Coronary artery (tissue), 2 donors: Measurements from ENCODE around the gene TMCC3.
A peak's percentile ranks its signal among the peaks of the same experiment; 100 is the strongest.

Experiments
- DNase-seq: peaks from one replicate; pipeline ENCODE4 v3.0.0-alpha.2; 2017; ENCODE audit warnings: low spot score
- H3K27ac ChIP-seq, 2 donors: fragments of 200-600 bp; sonication (generic); one replicate each; pipeline ENCODE4 v1.5.1; 2016 to 2019
- H3K4me3 ChIP-seq: fragments of 200-600 bp; sonication (generic); 2 replicates; pipeline ENCODE4 v1.5.1; 2016; ENCODE audit warnings: mild to moderate bottlenecking, moderate library complexity
- TF ChIP-seq, protein P1 (sequence below): fragments of 200-600 bp; sonication (generic); IDR thresholded peaks from one replicate; pipeline ENCODE4 v1.5.1; 2019; ENCODE audit warnings: antibody characterized with exemption

TMCC3 gene

DNA sequence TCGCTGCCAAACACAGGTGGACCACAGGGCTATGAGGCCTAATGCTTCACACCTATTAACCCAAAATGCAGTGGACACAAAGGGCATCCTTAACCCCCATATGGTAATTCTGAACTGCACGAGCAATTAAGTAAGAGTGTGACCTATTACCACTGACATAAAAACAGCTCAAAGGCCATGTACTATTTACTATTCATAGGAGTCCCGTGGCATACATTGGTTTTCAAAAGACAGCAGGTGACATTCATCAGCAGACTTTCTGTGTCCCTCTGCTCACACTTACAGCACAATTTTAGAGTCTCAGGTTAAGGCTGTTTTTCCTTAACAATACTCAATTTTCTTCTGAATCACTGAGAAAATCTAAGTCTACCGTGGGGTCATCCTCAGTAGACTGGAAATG lies 23.1 kb upstream of the TMCC3 start:
- peak overlapping the region in 1 of 2 donors; percentile 5 for H3K27ac ChIP-seq
- TF ChIP-seq, protein P1, sequence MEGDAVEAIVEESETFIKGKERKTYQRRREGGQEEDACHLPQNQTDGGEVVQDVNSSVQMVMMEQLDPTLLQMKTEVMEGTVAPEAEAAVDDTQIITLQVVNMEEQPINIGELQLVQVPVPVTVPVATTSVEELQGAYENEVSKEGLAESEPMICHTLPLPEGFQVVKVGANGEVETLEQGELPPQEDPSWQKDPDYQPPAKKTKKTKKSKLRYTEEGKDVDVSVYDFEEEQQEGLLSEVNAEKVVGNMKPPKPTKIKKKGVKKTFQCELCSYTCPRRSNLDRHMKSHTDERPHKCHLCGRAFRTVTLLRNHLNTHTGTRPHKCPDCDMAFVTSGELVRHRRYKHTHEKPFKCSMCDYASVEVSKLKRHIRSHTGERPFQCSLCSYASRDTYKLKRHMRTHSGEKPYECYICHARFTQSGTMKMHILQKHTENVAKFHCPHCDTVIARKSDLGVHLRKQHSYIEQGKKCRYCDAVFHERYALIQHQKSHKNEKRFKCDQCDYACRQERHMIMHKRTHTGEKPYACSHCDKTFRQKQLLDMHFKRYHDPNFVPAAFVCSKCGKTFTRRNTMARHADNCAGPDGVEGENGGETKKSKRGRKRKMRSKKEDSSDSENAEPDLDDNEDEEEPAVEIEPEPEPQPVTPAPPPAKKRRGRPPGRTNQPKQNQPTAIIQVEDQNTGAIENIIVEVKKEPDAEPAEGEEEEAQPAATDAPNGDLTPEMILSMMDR: no peak
- DNase-seq: no peak
- H3K4me3 ChIP-seq: no peak overlapping the region

DNA sequence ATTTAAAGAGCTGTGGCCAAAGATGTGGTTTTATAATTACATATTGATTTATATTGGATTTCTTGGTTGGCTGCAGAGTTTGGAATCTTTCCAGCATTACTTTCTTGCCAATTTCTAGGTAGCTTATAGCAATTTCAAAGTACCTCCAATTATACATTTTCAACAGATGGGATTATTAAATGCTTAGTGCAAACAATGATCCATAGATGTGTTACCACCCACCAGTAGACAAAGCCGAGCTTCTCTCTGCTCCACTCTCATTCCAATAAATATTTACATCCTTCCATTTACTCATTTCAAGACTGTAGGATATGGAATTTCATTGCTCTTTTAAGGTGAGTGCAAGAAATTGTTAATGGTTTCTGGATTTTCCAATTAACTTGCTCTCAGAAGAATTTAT lies 21.6 kb upstream of the TMCC3 start:
- TF ChIP-seq, protein P1: no peak
- DNase-seq: no peak
- Histone ChIP-seq H3K4me3 (no peak overlapping the region), H3K27ac (no peak overlapping the region)

DNA sequence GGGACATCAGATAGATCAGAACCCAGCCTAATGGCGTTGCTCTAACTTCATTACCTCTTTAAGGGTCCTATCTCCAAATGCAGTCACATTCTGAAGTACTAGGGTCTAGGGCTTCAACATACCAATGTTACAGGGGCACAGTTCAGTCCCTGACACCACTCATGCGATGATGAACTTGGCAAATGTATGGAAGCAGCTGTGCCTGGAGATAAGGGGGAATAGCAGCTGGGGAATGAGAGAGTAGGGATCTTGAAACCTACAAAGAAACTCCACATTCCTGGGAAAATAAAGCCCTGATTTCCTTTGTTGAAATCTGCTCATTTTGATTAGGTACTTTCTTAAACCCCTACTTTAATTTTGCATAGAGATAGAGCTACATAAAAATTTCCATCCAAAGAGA lies 20.5 kb upstream of the TMCC3 start:
- no peak overlapping the region for H3K27ac ChIP-seq
- H3K4me3 ChIP-seq: no peak overlapping the region
- TF ChIP-seq, protein P1: no peak
- no peak for DNase-seq

DNA sequence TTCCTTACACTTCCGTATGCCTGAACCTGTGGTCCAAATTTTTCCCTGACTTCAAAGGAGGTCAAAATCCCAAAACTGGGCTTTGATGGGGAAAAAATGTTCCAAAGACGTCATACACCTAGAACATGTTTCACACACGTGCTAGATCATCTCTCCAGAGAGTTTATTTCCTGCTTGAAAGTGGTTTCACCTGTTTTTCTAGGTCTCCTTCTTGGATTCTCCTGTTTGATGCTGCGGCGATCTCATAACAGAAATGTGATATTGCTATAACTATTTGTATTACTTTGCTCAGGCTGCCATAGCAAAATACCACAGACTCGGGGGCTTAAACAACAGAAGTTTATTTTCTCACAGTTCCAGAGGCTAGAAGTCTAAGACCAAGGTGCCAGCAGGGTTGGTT lies 19.7 kb upstream of the TMCC3 start:
- DNase-seq: no peak
- no peak overlapping the region for H3K4me3 ChIP-seq
- TF ChIP-seq, protein P1: no peak
- H3K27ac ChIP-seq: no peak overlapping the region

DNA sequence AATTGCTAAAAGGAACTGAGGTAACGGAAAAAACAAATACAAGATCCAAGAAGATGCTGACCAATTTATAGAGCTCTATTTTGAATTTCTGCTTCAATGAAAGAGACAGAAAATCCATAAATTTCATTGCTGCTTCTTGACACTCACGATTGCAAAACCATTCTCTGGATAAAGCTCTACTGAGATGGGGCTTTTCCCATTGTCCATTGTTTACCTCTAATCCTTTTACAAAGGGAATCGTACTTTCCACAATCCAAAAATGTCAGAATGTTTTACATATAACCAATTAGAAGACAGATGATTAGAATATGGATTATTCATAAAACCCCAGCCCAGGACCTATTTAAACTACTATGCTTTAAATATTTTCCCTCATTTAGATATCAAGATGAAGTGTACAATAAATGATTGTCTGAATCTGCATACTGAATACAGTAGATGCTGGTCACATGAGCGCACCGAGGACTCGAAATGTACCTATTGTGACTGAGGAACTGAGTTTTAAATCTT lies 16.7 kb upstream of the TMCC3 start:
- H3K4me3 ChIP-seq: no peak overlapping the region

DNA sequence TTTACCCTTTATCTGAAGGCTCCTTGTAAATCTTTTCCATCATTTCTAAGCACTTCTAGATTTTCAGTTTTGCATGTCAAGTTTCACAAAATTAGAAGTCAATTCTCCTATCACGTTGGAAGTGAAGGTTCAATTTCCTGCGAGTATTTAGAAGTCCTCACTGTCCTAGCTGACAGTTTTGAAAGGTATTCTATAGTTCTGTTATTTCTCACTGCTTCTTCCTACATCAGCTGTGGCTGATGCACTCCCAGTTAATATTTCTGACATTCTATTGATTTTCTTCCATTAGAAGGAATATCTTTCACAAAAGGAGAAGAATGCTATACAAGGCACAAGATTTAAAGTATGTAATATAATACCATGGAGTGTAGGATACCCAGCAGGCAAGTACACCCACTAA lies 15.8 kb upstream of the TMCC3 start:
- DNase-seq: no peak
- TF ChIP-seq, protein P1: no peak
- H3K4me3 ChIP-seq: no peak overlapping the region
- H3K27ac ChIP-seq: no peak overlapping the region

More for the DNA sequence above, 16.7 kb upstream of the TMCC3 start:
- DNase-seq: no peak
- TF ChIP-seq, protein P1: no peak
- H3K27ac ChIP-seq: no peak overlapping the region

DNA sequence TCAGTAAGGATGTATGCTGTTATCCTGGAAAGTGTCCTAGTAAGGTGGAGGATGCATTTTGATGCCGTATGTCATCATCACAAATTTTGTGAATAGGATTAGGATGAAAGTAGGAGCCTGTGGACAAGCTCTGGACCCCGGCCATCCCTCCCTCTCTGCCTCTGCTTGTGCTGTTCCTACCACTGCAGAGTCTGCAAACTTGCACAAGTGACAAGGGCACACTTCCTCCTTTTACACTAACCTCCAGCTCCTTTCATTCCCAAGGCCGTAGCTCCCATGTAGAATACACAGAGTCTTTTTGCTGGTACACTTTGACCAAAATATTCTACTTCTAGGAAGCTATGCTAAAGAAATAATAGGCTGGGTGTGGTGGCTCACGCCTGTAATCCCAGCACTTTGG lies 13.3 kb upstream of the TMCC3 start:
- Histone ChIP-seq H3K4me3 (no peak overlapping the region), H3K27ac (no peak overlapping the region)
- TF ChIP-seq, protein P1: no peak
- no peak for DNase-seq
